GM23248 (cell line): ENCODE results near the gene TMEM260. TPM values are rescaled to one million over a fixed set of nuclear protein-coding genes. Genes with fewer than 3 reads are reported as not detected.

Experiments used
- polyA plus RNA-seq: library from polyadenylated mRNA; unstranded; fragments of >200 nt; fragmentation: Nextera tagmentation; extraction: Ambion mirVana; gene quantifications from 2 replicates; pipeline ENCODE4 v1.2.1, GENCODE V29; 2016
- total RNA-seq: library from RNA; depleted of rRNA; stranded (reverse); fragments of >200 nt; shearing (Covaris generic); gene quantifications from 2 replicates; pipeline ENCODE4 v1.2.3, GENCODE V29; 2014; rRNA removed

The TMEM260 gene
- total and polyA plus RNA-seq, 2 experiments from 2014 or later: 14.2 to 19.6 TPM

Other genes with a start within 250 kb of the TMEM260 start
- gene OTX2, start 230.7 kb downstream of the TMEM260 start, total RNA-seq: not detected in 2 replicates
- gene OTX2, start 230.7 kb downstream of the TMEM260 start, polyA plus RNA-seq: not detected in 2 replicates